GM19328 (cell line): ENCODE measurements around the gene CDK16.

Source experiments
- ATAC-seq: cut with Tn5 transposase; IDR thresholded peaks from one replicate; pipeline ENCODE4 v1.9.1; 2021; ENCODE audit warnings: mild to moderate bottlenecking, moderate library complexity; ENCODE audit not compliant: unreplicated experiment

The CDK16 gene

DNA sequence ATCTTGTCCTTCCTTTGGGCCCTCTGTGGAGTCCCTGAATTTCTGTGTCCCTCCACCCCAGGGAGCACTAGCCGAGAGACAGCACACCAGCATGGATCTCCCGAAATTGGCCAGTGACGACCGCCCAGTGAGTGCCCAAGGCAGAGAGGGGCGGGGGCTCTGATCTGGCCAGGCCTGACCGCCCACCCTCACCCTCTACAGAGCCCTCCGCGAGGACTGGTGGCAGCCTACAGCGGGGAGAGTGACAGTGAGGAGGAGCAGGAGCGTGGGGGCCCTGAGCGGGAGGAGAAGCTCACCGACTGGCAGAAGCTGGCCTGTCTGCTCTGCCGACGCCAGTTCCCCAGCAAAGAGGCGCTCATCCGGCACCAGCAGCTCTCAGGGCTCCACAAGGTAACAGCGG lies 33.2 kb upstream of the CDK16 start:
- no peak for ATAC-seq

DNA sequence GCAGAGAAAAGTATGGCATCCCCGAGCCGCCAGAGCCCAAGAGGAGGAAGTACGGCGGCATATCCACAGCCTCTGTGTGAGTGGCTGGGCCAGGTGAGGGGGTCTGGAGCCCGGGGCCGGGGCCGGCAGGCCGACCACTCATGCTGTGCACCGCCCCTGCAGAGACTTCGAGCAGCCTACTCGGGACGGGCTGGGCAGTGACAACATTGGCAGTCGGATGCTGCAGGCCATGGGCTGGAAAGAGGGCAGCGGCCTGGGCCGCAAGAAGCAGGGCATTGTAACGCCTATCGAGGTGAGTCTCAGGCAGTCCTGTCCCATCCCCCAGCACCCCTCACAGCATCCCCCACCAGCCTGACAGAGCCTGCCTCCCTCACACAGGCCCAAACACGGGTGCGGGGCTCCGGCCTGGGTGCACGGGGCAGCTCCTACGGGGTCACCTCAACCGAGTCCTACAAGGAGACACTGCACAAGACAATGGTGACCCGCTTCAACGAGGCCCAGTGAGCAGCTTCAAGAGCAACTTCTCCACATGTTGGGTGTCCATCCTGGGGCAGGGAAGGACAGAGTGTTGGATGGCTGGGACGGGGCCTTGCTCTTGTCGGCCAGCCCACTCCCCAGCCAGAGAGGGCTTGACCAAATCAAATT lies 32.3 kb upstream of the CDK16 start:
- ATAC-seq: no peak

DNA sequence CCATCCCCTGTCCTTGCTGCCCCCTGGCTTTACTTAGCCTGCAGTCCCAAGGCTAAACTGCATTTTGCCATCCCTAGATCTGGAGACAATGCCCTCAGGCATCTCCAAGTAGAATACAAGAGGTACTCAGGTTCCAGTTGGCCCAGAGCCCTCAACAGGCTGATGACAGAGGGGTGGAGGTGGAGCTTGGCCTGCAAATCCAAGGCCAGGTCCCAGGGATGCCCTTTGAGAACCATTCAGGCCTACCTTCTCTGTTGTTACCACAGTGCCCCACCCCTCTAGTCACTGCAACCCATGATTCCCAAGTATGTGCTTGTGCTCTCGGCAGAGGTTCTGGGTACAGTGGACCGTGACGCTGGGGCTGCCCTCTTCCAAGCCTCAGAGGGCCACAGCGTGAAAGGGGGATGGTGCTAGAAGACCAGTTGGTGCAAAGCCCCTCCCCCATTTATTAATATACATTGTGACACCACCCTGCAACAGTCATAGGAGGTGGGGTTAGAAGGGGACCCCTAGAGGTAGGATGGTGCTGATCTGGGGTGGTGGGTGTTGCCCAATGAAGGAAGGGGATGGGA lies 31.3 kb upstream of the CDK16 start:
- no peak for ATAC-seq

DNA sequence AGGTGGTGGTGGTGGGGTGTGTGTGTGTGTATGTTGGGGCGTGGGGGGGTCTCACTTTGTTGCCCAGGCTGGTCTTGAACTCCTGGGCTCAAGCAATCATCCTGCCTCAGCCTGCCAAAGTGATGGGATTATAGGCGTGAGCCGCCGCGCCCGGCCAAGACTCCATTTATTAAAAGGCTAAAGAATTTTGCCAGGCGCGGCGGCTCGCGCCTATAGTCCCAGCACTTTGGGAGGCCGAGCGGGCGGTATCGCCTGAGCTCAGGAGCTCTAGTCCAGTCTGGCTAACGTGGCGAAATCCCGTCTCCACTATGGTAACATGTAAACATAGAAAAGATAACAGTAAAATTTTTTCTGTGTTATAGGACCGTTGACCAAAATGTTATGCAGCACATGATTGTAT lies 28.6 kb upstream of the CDK16 start:
- ATAC-seq: no peak

DNA sequence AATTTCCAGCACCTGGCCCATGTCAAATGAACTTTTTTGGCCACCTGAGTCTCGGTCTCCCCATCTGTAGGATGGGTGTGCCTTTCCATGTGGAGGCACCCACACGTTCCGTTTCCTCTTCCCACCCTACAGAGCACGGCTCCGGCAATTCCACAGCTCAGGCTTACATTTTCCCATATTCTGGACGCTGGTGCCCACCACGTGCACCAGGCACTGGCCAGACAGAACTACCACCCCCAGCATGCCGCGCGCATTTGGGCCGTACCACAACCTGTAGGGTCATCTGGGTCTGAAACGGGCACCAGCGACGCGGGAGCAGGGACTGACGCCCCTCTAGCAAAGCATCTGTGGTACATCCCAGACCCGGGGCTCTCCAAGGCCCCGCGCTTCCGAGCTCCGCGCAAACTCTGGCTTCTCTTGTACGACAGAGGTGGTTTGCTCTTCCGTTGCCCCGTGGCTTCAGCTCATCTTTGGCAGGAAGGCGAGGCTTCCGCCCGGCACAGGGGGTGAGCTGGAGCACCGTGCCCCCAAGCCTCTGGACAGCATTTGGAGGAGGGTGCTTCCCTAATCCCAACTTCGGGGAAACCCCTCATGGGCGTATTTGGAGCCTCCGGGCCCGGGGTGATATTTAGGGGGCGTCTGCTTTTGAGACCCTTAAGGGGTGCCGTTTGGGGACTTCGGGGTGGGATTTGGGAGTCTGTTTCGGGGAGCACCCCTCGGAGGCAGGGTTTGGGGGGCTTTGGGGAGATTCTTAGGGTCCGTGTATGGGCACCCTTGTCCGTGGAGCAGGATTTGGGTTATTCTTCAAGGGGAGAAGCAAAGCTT lies 27.8 kb upstream of the CDK16 start:
- ATAC-seq: peak; percentile 43

DNA sequence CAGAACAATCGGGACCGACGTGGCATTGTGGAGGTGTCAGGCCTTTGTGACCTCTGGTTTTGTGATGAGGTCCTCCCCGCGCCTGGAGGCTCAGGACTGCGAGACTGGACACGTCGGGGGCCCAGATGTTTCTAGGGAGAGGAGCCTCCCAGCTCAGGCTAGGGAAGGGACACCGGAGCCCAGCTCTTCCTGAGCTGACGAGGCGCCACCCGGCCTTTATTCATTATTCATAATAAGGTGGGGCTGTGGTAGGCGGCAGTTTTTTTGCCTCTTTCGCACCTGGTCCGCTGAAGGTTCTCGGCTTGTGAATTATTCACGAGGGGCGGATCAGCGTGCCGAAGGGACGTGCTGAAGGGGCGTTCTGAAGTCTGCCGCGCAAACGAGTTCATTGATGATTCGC lies 27.1 kb upstream of the CDK16 start:
- no peak for ATAC-seq

DNA sequence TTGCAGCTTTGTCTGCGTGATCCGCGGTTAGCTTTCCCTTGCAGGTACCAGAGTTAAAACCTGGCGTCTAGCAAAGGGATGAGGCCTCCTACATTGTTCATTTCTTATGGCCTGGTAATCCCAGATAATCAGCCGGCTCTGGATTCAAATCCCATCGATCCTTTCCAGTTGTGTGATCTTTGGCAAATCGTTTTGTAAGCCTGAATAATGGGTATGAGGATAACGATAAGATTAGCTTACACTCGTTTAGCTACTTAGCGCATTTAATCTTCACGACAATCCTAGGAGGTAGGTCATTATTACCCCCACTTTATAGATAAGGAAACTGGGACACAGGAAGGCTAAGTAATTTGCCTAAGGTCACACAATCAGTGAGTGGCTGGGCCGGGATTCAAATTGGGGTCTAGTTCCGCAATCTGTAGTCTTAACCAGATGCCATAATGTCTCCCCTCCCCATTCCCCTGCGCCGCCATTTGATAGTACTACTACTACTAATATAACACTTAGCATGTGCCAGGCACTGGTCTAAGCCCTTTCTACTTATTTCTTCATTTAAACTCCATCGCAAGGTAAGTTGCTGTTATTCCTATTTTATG lies 26.6 kb upstream of the CDK16 start:
- no peak for ATAC-seq

DNA sequence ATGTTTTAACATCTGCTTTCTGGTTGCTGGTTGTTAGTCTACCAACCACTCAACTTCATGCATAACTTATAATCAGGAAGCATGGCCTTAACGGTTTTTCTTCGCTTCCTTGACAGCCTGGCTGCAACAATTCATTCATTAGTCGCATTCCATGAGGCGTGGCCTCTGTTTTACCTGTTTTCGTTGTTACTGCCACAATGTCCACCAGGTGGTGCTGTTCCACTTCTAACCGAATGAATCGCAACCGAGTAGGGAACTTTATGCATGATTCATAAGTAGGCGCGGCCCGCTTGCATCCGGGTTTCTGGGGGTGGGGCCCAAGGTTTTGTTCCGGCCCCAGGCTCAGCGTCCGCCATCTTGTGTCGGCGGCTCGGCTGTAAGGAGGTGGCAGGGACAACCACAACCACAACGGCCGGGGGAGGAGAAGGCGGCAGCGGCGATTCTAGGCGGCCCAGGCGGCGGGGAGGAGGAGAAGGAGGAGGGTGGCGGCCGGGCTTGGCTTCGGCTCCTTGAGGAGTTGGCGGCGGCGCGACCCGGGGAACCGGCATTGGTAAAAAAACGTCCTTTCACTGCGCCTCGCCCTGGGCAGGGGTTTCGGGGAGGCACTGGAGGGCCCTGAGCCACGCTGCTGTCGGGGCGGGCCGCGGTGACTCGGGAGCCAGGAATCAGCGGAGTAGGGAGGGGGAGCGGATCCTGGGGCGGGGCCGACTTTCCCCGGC lies 24.8 kb upstream of the CDK16 start, which contains the start of gene UBA1:
Gene UBA1, plus strand, starts transcription at position 355 of the 719 bp plus-strand sequence. CDS start 4,974 bp downstream, outside the sequence.
- ATAC-seq: peak; percentile 82

DNA sequence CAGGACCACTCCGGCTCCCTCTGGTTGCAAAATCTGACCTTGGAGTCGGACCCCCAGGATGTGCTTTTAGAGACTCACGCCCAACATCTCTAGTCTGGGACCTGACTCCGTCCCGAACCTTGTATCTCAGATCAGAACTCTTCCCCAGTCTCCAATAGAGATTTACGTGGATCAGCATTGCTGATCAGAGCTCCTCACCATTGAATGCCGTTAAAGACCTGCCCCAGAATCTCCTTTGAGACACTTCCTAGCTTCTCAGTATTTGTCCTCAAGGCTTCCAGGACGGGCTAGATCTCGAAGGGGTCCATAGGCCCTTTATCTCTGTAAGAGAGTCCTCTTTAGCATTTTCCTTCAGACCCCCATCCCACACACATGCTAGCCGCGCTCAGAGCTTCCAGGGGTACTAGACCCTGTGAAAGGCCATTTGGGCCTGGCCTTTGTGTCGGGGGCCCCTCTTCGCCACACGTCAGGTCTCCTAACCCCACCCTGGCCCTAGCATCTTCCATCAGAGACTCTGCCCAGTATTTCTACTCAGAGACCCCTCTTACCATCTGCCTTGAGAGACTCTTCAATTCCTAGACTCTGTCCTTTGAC lies 24.2 kb upstream of the CDK16 start:
- ATAC-seq: no peak

DNA sequence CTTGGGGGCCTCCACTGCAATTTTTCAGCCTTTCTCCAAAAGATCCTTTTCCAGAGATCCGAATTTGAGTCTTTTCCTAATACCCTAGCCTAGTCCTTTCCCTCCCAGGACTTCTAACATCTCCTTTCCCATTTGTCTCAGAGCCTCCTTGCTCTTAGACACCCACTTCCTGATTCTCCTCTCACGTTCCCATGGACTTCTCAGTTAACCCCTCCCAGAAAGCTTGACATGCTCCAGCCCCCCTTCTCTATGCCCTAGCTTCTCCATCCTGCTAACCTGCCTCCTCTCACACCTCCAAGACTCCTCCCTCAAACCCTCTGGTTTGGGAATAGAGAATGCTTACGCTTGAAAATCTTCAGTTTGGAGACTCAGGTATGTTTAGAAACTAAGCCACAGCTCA lies 22.4 kb upstream of the CDK16 start:
- ATAC-seq: no peak

DNA sequence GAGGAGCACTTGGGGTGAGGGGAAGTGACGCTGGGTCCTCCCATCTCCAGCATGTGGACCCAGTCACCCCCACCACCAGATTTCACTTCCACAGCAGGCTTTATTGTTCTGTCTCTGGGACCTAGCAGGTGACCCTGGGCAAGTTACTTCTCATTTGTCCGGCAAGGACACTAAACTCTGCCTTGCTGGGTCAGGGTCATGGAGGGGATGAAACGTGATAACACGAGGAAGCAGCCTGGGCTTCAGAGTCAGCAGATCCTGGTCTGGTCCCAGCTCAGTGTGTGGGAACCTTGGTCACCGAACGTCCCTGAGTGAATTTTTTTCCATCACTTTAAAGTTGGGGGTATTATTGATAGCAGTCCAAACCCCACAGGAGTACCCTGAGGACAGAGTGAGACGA lies 21.0 kb upstream of the CDK16 start:
- no peak for ATAC-seq

DNA sequence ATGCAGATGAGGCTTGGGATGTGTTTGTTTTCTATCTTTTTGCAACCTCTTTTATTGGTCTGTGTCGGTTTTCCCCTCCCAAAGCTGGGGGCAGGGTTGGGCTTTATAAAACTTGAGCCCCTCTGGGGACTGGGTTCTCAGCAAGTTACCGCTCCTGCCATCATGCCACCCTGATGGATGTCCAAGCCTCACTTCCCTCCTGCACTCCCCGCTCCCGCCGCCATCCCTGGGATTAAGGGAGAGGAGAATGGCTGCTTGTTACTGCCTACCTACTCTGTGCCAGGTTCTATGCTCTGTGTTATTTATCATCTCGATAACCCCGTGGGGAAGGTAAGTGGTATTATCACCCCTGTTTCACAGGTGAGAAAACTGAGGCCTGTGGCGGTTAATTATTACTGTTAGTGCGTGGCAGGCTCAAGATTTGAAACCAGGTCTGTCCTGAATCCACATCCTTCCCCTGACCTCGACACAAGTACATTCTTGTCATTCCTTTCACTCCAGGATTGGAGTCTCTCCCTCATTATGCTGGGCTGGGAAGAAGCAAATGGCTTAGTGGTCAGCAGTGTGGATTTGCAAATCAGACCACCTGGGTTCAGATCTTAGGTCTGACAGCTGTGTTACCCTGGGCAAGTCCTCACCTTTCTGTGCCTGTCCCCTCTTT lies 20.3 kb upstream of the CDK16 start:
- no peak for ATAC-seq

DNA sequence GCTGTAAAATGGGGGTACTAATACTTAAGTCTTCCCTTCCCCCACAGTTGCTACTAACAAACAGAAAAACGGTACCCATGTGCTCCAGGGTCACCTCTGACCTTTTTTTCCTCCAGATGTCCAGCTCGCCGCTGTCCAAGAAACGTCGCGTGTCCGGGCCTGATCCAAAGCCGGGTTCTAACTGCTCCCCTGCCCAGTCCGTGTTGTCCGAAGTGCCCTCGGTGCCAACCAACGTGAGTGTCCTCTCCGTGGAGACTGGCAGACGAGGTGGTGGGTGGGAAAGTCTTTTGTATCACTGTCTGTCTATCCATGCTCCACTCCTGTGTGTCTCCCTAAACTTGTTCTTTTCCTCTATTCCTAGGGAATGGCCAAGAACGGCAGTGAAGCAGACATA lies 19.8 kb upstream of the CDK16 start:
- ATAC-seq: no peak

DNA sequence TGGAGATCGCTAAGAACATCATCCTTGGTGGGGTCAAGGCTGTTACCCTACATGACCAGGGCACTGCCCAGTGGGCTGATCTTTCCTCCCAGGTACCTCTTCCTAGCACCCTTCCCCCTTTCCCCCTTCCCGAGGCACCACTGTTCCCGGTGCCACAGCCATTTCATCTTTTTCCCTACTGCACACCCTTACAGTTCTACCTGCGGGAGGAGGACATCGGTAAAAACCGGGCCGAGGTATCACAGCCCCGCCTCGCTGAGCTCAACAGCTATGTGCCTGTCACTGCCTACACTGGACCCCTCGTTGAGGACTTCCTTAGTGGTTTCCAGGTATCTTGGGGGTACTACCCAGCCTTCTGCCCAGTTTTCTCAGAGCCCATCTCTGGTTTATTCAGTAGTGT lies 19.2 kb upstream of the CDK16 start:
- no peak for ATAC-seq

DNA sequence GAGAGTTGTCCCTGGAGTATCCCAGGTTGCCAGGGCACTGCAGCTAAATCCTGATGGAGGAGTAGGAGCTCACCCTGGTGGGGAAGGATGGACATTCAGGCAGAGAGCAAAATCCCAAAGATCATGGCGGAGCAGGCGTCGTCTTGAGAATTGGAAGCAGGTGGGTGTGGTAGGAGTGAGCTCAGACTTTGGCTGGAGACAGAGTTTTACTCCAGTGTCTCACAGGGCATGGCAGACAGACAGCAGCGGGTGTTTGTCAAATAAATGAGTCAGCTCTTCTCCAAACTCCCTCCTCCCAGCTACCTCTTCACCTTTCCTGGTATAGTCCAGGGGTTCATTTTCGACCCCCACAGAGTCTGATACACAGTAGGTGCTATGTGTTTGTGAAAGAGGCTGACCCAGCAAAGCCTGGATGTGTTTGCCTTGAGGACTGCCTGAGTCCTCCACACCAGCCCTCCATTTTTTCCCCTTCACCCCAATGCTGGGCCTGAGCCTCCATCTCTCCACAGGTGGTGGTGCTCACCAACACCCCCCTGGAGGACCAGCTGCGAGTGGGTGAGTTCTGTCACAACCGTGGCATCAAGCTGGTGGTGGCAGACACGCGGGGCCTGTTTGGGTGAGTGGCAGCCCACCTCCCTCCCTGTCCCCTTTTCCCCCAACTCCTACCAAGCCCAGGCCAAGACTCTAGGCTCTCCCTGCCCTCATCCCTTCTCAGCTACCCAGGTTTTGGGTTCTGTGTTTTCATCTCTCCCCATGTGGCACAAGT lies 17.9 kb upstream of the CDK16 start:
- ATAC-seq: no peak

DNA sequence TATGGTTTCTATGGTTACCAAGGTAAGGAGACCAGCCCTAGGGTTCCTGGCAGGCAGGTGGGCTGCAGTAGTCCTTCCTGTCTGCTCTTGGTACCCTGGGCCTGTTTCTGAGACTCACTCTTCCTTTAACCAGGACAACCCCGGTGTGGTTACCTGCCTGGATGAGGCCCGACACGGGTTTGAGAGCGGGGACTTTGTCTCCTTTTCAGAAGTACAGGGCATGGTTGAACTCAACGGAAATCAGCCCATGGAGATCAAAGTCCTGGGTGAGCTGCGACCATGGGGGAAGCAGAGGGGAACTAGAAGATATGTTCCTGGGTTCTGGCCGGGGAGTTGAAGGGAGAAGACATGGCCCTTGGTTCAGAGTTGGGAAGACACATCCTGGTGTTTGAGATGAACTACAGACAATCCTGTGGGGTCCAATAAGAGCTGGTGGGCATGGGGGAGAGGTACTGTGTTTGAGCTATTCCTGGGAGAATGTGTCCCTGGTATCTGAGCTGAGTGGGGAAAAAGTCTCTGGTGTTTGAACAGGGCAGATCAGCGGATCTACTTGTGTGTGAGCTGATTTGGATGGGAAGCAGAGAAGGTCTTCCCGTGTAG lies 17.0 kb upstream of the CDK16 start:
- ATAC-seq: no peak

DNA sequence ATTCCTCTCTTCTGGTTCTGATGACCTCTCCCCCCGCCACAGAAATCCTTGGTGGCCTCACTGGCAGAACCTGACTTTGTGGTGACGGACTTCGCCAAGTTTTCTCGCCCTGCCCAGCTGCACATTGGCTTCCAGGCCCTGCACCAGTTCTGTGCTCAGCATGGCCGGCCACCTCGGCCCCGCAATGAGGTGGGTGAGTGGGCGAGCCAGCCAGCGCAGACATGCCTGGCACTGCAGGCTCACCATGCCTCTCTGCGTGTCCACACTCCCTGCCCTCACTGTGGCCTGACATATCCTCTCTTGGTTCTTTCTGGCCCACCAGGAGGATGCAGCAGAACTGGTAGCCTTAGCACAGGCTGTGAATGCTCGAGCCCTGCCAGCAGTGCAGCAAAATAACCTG lies 16.2 kb upstream of the CDK16 start:
- no peak for ATAC-seq

DNA sequence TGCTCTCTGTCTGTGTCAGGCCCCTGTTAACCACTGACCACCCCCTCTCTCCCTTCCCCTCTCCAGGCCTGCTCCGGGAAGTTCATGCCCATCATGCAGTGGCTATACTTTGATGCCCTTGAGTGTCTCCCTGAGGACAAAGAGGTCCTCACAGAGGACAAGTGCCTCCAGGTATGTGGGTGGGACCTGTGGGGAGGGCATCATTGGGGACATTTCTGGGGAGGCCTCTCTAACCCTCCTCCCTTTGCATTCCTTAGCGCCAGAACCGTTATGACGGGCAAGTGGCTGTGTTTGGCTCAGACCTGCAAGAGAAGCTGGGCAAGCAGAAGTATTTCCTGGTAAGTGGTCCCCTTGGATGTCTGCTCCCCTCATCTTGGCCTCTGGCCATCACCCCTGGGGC lies 15.6 kb upstream of the CDK16 start:
- no peak for ATAC-seq

DNA sequence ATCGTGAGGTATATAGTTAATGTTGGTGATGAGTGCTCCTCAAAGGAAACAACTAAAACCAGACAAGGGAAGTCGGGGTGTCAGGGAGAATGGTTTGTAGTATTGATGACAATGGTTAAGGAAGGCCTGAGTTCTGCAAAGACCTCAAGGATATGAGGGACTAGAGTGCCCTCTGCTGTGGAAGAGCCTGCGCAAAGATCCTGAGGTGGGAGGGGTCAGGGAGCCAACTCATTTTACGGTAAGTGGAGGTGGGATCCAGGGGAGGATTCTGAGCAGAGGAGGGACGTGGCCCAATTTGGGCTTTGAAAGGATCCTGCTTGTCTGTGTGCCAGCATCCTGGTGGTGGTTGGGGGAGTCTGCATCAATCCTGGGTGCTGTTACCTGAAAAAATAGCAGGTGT lies 13.5 kb upstream of the CDK16 start:
- no peak for ATAC-seq
